KOPT-K1 (cell line): Measurements from ENCODE around the gene AGPAT3.

Source experiments
- H3K27ac ChIP-seq: fragments of 200-600 bp; sonication (generic); 2 replicates; pipeline ENCODE4 v1.5.1; 2016; ENCODE audit warnings: antibody characterized with exemption, mild to moderate bottlenecking, low read depth, low read length; ENCODE audit not compliant: poor library complexity, severe bottlenecking
- H3K36me3 ChIP-seq: fragments of 200-600 bp; sonication (generic); 2 replicates; pipeline ENCODE4 v1.5.1; 2017; ENCODE audit warnings: antibody characterized with exemption, mild to moderate bottlenecking, low read length, moderate library complexity; ENCODE audit not compliant: insufficient read depth
- H3K9me3 ChIP-seq: fragments of 200-600 bp; sonication (generic); 2 replicates; pipeline ENCODE4 v1.5.1; 2017; ENCODE audit warnings: antibody characterized with exemption, low read length, mild to moderate bottlenecking; ENCODE audit not compliant: insufficient read depth, poor library complexity, severe bottlenecking

AGPAT3 gene

DNA sequence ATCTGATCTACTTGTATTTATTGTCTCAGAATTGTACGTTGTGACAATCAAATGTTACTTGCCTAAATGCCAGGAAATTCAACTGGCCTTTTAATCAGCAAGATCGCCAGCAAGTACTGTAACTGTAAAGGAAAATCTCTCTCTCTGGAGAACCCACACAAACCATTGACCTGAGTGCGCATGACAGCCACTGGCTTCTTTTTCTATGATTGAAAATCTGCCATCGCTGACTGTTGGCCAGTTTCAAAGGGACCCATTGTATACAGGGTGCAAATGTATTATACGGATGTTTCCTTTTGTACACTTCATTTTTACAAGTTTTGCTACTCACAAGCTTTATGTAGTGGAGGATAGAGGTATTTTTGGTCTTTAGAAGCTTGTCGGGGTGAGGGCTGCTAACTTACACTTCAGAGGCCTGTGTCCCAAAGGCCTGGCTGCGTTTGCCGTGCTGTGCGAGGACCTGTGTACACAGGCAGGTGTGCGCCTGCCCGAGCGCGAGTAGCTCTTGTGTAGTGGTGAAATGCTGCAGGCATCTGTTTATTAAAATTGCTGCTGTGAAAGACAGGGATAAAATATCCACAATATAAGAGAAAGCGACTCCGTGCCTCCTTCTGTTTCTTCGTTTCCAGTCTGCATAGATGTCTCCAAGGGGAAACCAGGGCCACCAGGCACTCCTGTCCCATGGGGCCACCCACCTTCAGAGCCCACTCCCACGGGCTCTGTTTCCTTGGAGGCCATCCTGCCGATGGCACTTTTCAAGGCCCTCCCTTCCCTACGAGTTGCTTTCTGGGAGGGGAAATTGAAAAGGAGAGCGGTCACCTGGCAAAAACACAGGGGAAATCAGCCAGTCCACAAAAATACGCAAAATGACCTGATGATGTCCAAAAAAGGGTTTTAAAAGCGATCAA is 121.8 kb downstream of the AGPAT3 start:
- peaks cover 5% of the 10 kb centered on the region; the same call in 1 of the 2 replicates for H3K36me3 ChIP-seq
- H3K9me3 ChIP-seq = no peaks in the 10 kb centered on the region
- no peak overlapping the region for H3K27ac ChIP-seq

DNA sequence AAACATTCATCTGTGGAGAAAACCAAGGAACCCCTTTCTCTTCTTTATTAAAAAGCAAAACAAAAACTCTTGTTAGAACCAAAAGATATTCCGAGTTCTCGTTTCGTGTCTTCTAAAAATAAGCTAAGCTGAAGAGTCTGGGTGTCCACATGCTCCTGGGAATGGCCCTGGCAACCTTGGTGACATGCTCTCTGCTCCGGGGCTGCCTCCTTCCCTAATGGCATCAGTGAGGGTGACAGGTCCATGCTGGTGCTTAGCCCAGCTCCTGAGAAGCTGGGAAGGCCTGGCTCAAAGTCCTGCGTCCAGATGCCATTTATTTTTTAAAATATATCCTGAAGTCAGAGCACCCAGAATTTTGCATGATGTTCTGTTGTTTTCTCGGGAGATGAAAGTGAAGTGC is 122.5 kb downstream of the AGPAT3 start:
- Histone ChIP-seq H3K27ac (no peak overlapping the region), H3K36me3 (no peaks in the 10 kb centered on the region)

DNA sequence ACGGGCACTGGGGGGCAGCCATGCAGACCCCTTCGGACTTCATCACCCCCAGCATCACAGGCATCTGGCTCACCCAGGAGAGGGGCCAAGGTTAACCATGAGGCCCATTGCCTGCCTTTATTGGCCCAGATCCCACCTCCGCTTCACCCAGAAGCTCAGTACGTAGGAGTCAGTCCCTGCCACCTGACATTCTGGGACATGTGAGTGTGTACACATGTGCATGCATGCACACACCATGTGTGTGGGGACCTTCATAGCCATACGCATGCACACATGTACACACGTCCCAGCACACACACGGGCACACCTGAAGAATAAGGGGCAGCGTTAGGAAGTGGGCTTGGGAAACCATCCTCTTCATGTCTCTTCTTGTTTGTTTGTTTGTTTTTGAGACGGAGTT is 123.0 kb downstream of the AGPAT3 start:
- Histone ChIP-seq H3K9me3 (no peaks in the 10 kb centered on the region), H3K36me3 (no peaks in the 10 kb centered on the region), H3K27ac (no peak overlapping the region)

More for the DNA sequence above, 122.5 kb downstream of the AGPAT3 start:
- H3K9me3 ChIP-seq = no peaks in the 10 kb centered on the region

GRCh38 chr21:43988506-43989230 is 123.6 kb downstream of the AGPAT3 start:
- H3K36me3 ChIP-seq = no peaks in the 10 kb centered on the region
- H3K9me3 ChIP-seq = no peaks in the 10 kb centered on the region
- H3K27ac ChIP-seq = no peak overlapping the region

GRCh38 chr21:43989401-43989800 is 124.4 kb downstream of the AGPAT3 start:
- H3K27ac ChIP-seq = no peak overlapping the region
- H3K36me3 ChIP-seq = no peaks in the 10 kb centered on the region
- no peaks in the 10 kb centered on the region for H3K9me3 ChIP-seq

- no peaks in the 10 kb centered on the region for H3K9me3 ChIP-seq
- H3K27ac ChIP-seq = no peak overlapping the region
Measured at GRCh38 chr21:43991447-43991991, 126.5 kb downstream of the AGPAT3 start.

DNA sequence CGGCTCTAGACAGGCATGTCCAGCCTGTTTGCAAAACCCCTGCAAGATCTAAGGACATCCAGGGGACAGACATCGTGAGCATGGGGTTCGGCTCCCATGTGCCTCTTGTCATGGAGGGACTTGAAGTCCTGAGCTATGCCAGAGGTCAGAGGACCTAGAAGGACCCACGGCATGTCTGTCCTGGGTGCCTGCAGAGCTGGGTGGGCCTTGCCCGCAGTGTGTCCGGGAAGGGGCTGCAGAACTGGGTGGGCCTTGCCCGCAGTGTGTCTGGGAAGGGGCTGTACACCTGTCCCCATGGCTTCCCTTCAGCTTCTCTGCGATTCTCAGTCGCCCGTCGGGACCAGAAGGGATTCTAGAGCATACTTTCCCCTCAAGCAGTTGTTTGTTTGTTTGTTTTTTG is 127.1 kb downstream of the AGPAT3 start:
- H3K36me3 ChIP-seq = no peaks in the 10 kb centered on the region
- H3K9me3 ChIP-seq = no peaks in the 10 kb centered on the region
- H3K27ac ChIP-seq = no peak overlapping the region

More at GRCh38 chr21:43991447-43991991, 126.5 kb downstream of the AGPAT3 start:
- H3K36me3 ChIP-seq = no peaks in the 10 kb centered on the region

DNA sequence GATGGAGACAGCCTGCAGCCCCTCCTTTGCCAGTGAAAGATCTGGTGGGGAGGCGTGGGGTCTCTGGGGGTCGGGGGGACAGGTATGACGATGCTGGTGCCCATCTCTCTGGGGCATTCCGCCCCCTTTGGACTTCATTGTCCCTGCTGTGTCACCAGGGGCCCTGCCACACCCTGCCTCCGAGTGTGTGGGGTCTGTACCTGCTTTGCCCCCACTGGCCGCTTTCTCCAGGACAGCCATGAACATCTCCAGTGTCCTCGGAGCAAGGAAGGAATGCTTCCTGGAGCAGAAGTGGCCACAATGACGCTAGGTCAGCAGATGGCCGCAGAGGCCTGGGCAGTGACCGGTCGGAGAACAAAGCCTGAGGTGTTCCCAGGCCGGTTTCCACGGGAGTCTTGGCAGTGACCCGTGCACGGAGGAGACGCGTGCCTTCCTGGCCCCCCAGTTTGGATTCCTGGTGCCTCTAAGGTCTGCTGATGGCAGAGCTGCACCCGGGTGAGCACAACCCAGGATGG is 128.5 kb downstream of the AGPAT3 start:
- H3K36me3 ChIP-seq = no peaks in the 10 kb centered on the region
- no peaks in the 10 kb centered on the region for H3K9me3 ChIP-seq
- H3K27ac ChIP-seq = no peak overlapping the region

DNA sequence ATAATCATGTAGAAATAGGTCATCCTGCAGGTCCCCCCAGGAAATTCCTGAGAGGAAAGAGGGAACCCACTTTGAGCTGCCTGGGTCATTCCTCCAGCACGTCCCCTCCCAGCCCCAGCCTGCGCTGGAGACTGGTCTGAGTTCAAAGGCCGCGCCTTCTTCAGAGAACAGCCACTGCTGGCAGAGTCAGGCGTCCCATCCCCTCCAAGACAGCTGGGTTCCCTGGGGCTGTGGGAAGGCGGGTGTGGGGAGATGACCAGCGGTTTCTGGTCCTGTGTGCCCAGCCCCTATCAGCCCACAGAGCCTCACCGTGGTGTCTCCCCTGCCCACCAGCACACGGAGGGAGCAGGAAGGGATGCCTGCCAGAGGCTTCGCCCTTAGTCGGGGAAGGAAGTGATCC is 129.1 kb downstream of the AGPAT3 start:
- Histone ChIP-seq H3K36me3 (no peaks in the 10 kb centered on the region), H3K9me3 (no peaks in the 10 kb centered on the region), H3K27ac (no peak overlapping the region)

DNA sequence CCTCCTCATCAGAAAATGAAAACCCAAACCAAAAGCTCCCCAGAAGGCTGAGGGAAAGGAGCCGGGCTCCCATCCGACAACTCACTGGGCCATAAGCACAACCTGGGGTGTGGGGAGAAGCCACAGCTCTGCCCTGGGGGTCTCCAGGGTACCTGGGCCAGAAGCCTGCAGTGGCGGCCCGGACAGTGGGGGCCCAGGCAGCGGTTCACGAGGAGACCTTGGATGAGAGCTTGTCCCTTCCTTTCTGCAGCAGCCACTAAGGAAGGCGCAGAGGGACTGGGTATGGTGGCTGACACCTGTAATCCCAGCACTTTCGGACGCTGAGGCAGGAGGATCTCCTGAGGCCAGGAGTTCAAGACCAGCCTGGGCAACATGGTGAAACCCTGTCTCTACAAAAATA is 129.6 kb downstream of the AGPAT3 start:
- H3K36me3 ChIP-seq = no peaks in the 10 kb centered on the region
- no peaks in the 10 kb centered on the region for H3K9me3 ChIP-seq
- H3K27ac ChIP-seq = no peak overlapping the region

DNA sequence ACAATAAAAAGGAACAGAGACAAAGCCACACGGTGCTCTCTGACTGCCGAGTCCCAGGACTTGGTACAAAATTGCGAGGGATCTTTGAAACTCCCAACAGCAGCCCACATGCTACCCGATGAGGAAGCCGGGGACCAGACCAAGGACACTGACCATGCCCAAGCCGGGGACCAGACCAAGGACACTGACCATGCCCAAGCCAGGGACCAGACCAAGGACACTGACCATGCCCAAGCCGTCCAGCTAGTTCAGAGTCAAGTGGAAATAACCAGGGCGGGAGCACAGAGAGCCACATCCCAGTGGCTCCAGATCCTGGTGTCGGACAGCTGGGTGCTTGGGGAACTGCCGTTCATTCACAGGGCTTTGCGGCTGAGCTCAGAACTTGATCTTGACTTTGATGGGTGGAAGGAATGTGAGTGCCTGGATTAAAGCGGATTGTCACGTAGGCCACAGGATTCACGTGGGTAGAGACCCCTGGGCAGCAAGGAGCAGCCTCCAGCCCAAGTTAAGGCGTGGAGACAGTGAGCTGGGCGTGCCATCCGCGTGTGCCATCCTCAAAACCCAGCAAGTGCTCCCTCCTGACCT is 130.6 kb downstream of the AGPAT3 start:
- H3K9me3 ChIP-seq = no peaks in the 10 kb centered on the region
- H3K36me3 ChIP-seq = no peaks in the 10 kb centered on the region

DNA sequence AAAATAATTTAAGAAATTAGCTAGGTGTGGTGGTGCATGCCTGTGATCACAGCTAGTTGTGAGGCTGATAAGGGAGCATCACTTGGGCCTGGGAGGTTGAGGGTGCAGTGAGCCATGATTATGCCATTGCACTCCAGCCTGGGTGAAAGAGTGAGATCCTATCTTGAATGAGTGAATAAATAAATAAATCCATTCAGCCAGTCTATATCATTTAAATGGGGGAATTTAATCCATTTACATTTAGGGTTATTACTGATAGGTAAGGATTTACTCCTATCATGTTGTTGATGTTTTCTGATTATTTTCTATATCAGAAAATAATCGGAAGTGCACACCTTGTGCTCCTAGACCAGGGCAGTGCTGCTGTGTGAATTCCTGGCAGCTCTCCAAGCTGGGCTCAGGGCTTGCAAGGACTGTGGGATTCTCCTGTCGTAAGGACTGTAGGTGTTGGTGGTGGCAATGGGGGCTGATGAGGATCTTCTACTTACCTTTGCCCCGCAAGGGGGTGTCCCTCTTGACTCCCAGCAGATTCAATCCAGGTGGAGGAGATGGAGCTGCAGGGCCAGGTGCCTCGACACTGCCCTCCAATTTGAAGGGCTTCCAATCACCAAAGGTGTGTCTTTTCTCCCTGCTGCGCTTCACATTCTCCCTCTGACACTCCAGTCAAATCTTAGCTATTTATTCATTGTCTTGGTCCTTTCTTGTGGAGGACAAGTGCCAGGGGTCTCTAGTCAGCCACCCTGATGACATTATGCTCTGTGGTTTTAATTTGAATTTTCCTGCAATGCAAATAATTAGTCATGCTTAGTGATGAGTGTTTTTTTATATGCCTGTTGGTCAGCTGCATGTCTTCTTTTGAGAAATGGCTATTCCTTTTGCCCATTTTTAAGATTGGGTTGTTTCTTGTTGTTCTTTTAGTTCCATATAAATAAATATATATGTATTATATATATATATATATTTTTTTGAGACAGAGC is 133.0 kb downstream of the AGPAT3 start:
- no peaks in the 10 kb centered on the region for H3K36me3 ChIP-seq
- H3K9me3 ChIP-seq = no peaks in the 10 kb centered on the region
- no peak overlapping the region for H3K27ac ChIP-seq

More for the DNA sequence above, 130.6 kb downstream of the AGPAT3 start:
- no peak overlapping the region for H3K27ac ChIP-seq

DNA sequence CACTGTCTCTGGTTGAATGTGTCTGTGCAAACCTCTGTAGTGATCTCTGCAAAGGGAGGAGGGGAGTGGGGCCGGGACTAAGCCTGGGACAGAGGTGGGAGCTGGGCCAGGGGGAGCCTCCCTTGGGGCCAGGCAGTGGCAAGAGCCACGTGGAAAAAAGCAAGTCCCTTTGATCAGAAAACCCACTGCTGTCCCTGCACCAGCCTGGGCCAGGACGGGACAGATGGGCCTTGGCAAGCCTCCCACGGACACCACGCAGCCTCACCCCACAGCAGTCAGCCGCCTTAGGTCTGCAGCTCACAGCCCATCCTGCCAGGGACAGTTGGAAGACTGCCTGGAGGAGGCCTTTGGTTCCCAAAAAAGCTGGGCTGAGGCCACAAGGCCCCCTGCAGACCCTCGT is 135.3 kb downstream of the AGPAT3 start:
- no peaks in the 10 kb centered on the region for H3K9me3 ChIP-seq
- H3K36me3 ChIP-seq = no peaks in the 10 kb centered on the region
- no peak overlapping the region for H3K27ac ChIP-seq

DNA sequence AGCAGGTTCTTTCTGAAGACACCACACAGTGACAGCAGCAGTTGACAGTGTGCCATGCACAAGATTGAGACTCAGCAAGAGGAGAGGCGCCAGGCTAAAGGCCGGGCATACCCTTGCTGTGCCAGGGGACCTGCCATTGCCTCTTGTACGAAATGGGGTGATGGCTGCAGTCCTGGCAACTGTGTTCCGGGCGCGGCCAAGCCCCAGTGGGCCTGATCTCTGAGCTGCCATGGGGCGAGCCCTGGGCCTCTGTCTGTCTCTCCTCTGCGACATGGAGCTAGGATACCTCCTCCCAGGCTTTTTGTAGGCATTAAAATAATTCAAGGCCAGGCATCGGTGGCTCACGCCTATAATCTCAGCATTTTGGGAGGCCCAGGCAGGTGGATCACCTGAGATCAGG is 137.5 kb downstream of the AGPAT3 start:
- no peaks in the 10 kb centered on the region for H3K36me3 ChIP-seq
- H3K27ac ChIP-seq = no peak overlapping the region
- no peaks in the 10 kb centered on the region for H3K9me3 ChIP-seq
